Glutamatergic neuron (in vitro differentiated cells): ENCODE data around the gene LINGO1. TPM values are rescaled to one million over a fixed set of nuclear protein-coding genes. Genes with fewer than 3 reads are reported as not detected.

Experiments used
- DNase-seq: peaks from one replicate; pipeline ENCODE4 v3.0.0; 2022
- H3K27ac Mint-ChIP-seq: one replicate; pipeline ENCODE4 v1.8.0; 2020; ENCODE audit warnings: mild to moderate bottlenecking, mixed read lengths, inconsistent platforms; ENCODE audit not compliant: unreplicated experiment
- H3K27me3 Mint-ChIP-seq: one replicate; pipeline ENCODE4 v1.8.0; 2020; ENCODE audit warnings: mild to moderate bottlenecking, moderate library complexity, mixed read lengths, inconsistent platforms; ENCODE audit not compliant: unreplicated experiment
- H3K36me3 Mint-ChIP-seq: one replicate; pipeline ENCODE4 v1.8.0; 2020; ENCODE audit warnings: mild to moderate bottlenecking, mixed read lengths, inconsistent platforms; ENCODE audit not compliant: unreplicated experiment
- H3K4me1 Mint-ChIP-seq: one replicate; pipeline ENCODE4 v1.8.0; 2020; ENCODE audit warnings: mild to moderate bottlenecking, low read depth, mixed read lengths, inconsistent platforms; ENCODE audit not compliant: unreplicated experiment
- H3K4me3 Mint-ChIP-seq: one replicate; pipeline ENCODE4 v1.8.0; 2020; ENCODE audit warnings: mild to moderate bottlenecking, mixed read lengths, inconsistent platforms; ENCODE audit not compliant: unreplicated experiment
- H3K9me3 Mint-ChIP-seq: one replicate; pipeline ENCODE4 v1.8.0; 2020; ENCODE audit warnings: mild to moderate bottlenecking, moderate library complexity, mixed read lengths, inconsistent platforms; ENCODE audit not compliant: unreplicated experiment
- CTCF ChIP-seq: fragments of 200-600 bp; sonication (generic); IDR thresholded peaks from one replicate; pipeline ENCODE4 v1.5.0; 2021; ENCODE audit not compliant: partially characterized antibody, unreplicated experiment
- total RNA-seq: library from RNA; stranded (reverse); fragmentation: NEBNext Ultra II Directional; extraction: Animal tissue kit (Norgen Biotek cat#: 25700); gene quantifications from one replicate; pipeline ENCODE4 v1.2.1, GENCODE V29; 2021; ENCODE audit not compliant: unreplicated experiment

Gene LINGO1
- total RNA-seq, 1 donor from 2014 or later: 180 TPM

- peak; percentile 97 for DNase-seq
- peak overlapping the region; percentile 78 for H3K4me3 Mint-ChIP-seq
- TF ChIP-seq CTCF: peak; percentile 100
- peaks cover 8% of the 10 kb centered on the region for H3K9me3 Mint-ChIP-seq
- H3K27ac Mint-ChIP-seq: peak overlapping the region; percentile 87
- peaks cover 19% of the 10 kb centered on the region for H3K27me3 Mint-ChIP-seq
- H3K36me3 Mint-ChIP-seq: no peaks in the 10 kb centered on the region
- peaks cover 21% of the 10 kb centered on the region for H3K4me1 Mint-ChIP-seq
Observed at GRCh38 chr15:77633134-77633912, 611 bp upstream of the LINGO1 start.

GRCh38 chr15:77631745-77632533 lies 773 bp downstream of the LINGO1 start:
- peak overlapping the region; percentile 86 for H3K4me3 Mint-ChIP-seq
- H3K4me1 Mint-ChIP-seq: peaks cover 20% of the 10 kb centered on the region

GRCh38 chr15:77630956-77631744 lies 1.6 kb downstream of the LINGO1 start:
- Mint-ChIP-seq H3K4me1 (peaks cover 20% of the 10 kb centered on the region), H3K27me3 (peaks cover 18% of the 10 kb centered on the region), H3K4me3 (peak overlapping the region; percentile 86), H3K36me3 (no peaks in the 10 kb centered on the region), H3K27ac (peak overlapping the region; percentile 96), H3K9me3 (peaks cover 10% of the 10 kb centered on the region)
- no peak for TF ChIP-seq CTCF
- DNase-seq: peak; percentile 77

More at GRCh38 chr15:77631745-77632533, 773 bp downstream of the LINGO1 start:
- peaks cover 10% of the 10 kb centered on the region for H3K9me3 Mint-ChIP-seq
- TF ChIP-seq CTCF: no peak
- H3K27ac Mint-ChIP-seq: peak overlapping the region; percentile 96
- H3K27me3 Mint-ChIP-seq: peaks cover 16% of the 10 kb centered on the region
- H3K36me3 Mint-ChIP-seq: no peaks in the 10 kb centered on the region
- DNase-seq: peak; percentile 75

GRCh38 chr15:77630056-77630455 lies 2.7 kb downstream of the LINGO1 start:
- peaks cover 10% of the 10 kb centered on the region for H3K9me3 Mint-ChIP-seq
- peaks cover 24% of the 10 kb centered on the region for H3K4me1 Mint-ChIP-seq
- DNase-seq: peak; percentile 21
- no peaks in the 10 kb centered on the region for H3K36me3 Mint-ChIP-seq
- no peak for TF ChIP-seq CTCF
- H3K27me3 Mint-ChIP-seq: peaks cover 14% of the 10 kb centered on the region
- peak overlapping the region; percentile 86 for H3K4me3 Mint-ChIP-seq
- H3K27ac Mint-ChIP-seq: peak overlapping the region; percentile 96
